CD4-positive, alpha-beta T cell treated with Interleukin-15 for 1 hour (primary cell): ENCODE results near the gene RAB11FIP3.
"Not testable (repeated sequence)": the region's sequence is repeated elsewhere in the genome, so short reads cannot be mapped to it uniquely, and the experiment has no call there.

Experiments
- DNase-seq: peaks from one replicate; pipeline ENCODE4 v3.0.0-alpha.2; 2020

The RAB11FIP3 gene

GRCh38 chr16:468068-468821 is 42.8 kb downstream of the RAB11FIP3 start:
- DNase-seq, result no peak

DNA sequence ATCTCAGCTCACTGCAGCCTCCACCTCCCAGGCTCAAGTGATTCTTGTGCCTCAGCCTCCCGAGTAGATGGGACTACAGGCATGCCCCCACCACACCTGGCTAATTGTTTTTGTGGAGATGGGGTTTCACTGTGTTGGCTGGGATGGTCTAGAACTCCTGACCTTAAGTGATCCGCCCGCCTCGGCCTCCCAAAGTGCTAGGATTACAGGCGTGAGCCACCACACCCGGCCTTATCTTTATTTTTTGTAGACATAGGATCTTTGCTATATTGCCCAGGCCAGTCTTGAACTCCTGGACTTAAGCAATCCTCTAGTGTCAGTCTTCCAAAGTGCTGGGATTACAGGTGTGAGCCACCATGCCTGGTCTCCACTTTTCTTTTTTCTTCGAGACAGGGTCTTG is 44.0 kb downstream of the RAB11FIP3 start:
- DNase-seq, result not testable (repeated sequence)

GRCh38 chr16:470418-470817 is 45.0 kb downstream of the RAB11FIP3 start:
- DNase-seq, result no peak

DNA sequence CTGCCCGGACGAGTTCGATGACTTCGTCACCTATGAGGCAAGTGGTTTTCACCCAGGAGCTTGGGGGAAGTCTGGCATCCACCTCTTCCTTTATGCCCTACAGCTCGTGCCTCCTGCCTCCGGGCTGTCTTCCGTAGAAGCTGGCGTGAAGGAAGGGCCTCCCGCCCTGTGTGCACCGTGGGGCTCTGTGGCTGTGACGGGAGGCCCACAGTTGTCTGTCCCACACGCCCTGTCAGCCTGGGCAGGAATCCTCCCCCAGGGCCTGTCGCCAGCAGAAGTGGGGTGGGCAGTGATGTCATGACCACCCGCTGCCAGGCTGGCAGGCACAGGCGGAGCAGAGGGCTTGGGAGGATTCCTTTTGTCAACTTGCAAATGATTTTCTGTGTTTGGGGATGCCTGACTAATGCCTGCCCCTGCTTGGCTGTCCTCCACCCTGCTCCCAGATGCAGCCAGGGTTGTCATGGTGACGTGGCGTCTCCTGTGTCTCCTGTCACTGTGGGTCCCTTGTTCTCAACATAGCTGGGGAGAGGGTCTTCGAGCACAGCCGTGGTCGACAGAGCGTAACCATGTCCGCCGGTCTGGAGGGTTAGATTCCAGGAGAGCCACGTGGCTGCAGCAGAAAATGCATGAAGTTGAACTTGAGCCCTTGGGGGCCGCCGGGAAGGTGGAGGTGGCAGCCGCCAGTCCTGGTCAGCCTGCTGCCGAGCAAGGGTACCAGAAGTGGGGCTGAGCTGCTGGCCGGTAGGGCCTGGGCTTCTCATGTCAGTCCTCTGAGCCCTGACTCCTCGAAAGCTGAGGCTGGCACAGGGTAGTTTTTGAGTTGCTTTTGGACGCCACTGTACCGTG is 46.1 kb downstream of the RAB11FIP3 start:
- DNase-seq, result no peak

GRCh38 chr16:472199-472504 is 46.7 kb downstream of the RAB11FIP3 start:
- DNase-seq, result no peak

DNA sequence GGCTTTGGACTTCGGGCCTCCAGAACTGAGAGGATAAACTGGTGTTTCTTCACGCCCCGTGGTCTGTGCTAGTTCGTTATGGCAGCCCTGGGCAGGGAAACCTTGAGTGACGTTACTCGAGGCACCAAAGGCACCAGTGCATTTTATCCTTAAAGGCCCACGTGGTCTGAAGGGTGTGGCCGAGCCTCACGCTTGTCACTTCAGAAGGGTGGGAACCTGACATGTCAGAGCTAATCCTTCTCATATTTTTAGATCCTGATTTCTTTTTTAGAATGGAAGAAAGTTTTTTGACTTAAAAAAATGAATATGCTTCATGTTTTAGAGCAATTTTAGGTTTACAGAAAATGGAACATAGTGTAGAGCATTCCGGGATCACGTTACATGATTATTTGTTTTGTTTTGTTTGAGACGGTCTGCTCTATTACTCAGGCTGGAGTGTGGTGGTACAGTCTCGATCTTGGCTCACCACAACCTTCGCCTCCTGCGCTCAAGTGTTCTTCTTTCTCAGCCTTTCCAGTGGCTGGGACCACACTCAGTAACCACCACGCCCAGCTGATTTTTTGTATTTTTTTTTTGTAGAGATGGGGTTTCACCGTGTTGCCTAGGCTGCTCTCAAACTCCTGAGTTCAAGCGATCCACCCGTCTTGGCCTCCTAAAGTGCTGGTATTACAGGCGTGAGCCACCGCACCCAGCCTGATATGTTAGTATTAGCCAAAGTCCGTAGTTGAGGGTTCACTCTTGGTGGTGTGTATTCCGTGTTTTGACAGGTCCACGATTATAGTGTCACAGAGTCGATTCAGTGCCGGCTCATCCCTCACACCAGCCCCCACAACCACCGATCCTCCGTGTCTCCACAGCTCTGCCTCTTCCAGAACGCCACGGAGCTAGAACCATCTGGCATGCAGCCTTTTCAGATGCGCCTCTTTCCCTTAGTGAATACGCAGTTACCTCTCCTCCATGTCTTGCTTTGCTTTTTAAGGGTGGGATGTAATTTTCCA is 47.9 kb downstream of the RAB11FIP3 start:
- DNase-seq, result no peak

GRCh38 chr16:474420-475122 is 49.1 kb downstream of the RAB11FIP3 start:
- no peak for DNase-seq

DNA sequence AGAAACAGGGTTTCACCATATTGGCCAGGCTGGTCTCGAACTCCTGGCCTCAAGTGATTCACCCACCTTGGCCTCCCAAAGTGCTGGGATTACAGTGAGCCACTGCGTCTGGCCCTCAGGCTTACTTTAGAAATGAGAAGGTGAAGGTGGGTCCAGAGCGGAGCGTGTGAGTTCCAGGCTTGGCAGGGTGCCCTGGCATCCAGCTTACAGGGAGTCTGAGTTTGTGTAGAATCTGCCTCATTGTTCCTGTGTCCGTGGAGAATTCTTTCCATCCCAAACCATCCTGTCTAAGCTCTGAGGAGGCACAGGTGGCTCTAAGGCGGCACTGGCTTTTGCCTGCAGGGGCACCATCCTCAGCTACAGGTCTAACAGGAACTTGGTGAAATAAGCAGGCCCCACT is 50.6 kb downstream of the RAB11FIP3 start:
- no peak for DNase-seq

DNA sequence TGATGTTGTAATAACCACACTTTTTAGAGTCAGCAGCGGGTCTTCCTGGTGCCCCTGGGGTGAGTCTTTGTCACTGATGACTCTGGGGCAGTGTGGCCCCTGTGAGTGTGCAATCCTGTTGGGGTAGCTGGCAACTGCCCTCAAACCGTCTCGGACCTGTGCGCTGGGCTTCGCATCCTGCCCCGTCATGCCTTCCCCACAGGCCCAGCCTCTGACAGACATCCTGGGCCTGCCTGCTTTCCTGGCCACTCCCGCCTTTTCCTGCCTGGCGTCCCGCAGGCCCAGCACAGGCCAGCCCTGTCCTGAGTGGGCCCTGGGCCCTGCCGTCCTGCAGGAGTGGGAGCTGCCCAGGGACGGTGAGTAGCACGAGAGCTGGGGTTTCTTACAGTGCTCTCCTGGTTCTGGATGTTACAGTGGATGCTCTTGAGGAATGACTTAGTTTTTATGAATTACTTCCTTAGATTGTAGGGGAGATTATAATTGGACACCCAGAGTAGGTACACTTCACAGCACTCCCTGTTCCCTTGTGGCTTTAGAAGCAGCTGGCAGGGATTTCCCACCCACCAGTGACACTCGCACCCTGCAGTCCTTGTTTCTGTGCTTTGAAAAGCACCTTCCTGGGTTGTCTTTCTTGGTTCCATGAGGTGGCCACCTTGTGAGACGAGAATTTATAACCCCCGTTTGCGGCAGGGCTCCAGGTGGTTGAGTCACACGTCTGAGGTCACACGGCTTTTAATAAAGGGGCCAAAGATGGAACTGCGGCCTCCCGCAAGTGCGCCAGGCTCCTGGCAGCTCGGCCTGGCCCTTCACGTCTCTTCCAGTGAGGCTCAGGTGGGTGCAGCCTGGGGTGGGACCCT is 52.1 kb downstream of the RAB11FIP3 start:
- DNase-seq, result no peak

DNA sequence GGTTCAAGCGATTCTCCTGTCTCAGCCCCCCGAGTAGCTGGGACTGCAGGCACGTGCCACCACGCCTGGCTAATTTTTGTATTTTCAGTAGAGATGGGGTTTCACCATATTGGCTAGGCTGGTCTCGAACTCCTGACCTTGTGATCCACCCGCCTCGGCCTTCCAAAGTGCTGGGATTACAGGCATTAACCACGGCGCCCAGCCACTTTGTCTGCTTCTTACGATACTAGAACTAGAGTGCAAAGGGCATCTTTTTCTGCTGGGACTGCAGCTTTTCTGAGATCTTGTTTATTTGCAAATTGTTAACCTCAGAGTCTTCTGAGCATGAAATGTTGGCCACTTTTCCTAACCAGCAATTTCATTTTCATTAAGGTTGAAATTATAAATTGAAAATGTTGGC is 52.8 kb downstream of the RAB11FIP3 start:
- not testable (repeated sequence) for DNase-seq

GRCh38 chr16:482468-483185 is 57.2 kb downstream of the RAB11FIP3 start:
- no peak for DNase-seq

DNA sequence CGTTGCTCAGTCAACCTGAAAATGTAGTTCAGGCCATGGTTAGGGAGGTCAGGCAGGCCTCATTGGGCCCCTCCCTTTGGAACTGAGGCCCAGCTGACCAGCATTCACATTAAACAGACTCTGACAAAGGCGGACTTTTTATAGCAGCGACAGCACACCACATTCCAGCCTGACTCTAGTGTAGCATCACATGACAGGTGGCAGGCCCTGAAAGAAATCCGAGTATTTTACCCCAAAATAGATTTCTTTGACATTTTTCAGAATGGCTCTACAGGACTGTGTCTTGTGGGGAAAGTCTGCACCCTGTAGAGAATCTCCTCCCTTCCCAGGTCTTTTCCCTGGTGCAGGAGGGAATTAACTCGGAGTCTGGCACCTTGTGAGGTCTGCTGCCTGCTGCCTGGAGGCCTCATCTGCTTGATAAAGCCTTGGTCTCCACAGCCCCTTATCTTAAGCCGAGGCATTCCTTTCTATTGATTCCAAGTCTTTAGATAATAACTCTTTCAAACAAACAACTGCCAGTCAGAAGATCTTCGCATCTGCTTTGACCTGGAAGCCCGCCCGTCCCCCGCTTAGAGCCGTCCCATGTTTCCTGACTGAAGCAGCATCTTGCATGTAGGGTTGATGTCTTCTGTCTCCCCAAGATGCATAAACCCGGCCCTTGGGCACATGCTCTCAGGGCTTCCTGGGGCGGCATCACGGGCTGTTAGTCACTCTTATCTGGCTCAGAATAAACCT is 58.1 kb downstream of the RAB11FIP3 start:
- DNase-seq, result no peak

DNA sequence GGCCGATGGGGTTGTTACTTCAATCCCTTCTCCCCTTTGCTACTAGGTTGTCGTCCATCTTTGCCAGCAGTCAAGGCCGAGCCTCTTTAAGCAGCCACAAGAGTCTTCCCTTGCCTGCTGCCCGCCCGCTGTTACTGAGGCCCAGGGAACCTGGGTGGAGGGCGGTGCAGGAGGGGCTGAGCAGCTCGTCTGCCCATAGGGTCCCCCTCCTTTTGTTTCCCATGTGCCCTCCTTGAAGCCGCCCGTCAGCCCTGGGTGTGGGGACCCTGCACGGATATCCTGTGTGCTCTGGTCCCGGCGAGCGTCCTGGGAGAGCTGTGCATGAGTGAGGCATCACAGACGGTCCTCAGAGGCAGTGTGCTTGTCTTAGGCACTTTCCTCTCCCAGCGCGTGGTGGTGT is 64.2 kb downstream of the RAB11FIP3 start:
- no peak for DNase-seq

DNA sequence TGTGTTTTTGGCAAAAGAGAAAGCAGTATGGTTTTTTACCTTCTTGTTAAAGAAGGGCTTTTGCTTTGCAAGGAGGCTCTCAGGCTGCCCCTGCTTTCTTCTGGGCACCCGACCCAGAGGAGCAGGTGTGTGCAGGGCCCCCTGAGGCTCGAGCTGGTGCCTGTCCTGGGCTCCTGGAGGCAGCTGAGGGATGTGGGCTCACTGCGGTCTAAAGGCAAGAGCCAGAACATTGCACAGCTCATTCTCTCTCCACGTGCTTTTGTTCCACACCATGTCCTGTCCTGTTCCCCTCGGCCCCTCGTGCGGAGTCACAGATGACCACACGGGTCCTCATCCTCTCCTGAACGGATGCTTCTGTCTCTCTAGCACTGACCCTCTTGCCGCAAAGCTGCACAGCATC is 65.3 kb downstream of the RAB11FIP3 start:
- no peak for DNase-seq

DNA sequence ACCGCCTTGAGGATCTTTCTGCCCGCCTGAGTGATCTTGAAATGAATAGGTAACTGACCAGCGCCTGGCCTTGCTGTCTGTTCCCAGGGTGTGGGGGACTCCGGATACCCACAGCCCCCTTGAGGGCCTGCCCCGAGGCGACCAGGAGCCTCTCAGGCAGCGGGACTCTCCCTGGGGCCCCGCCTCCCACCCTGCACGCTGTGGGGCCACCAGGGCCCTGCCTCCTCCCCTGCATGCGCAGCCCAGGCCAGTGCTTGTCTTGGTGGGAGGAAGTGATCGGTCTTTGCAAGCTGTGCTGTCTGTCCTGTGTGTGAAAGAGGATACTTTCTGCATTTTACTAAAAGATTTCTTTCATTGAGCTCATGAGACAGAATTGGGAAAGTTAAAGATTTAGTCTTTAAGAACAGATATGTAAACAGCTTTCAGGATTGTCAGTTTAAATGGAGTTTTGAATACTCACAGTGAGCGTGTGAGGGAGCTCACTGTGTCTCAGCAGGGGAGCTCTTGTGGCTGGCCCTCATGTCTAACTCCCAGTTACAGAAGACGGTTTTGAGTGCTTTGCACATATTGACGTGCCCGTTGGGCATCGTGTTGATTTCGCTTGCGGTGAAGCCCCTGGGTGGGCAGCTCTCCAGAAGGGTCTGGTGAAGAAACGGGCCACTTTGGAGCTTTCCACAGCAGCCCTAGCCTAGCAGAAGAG is 65.9 kb downstream of the RAB11FIP3 start:
- no peak for DNase-seq

- DNase-seq, result no peak
Measured at GRCh38 chr16:492211-492875, 66.9 kb downstream of the RAB11FIP3 start.

DNA sequence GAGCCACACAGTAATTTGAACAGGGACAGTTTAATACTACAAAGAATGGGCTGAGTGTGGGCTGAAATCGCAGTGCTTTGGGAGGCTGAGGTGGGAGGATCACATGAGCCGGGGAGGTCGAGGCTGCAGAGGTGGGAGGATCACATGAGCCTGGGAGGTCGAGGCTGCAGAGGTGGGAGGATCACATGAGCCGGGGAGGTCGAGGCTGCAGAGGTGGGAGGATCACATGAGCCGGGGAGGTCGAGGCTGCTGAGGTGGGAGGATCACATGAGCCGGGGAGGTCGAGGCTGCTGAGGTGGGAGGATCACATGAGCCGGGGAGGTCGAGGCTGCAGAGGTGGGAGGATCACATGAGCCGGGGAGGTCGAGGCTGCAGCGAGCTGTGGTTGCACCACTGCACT is 69.2 kb downstream of the RAB11FIP3 start:
- not testable (repeated sequence) for DNase-seq

DNA sequence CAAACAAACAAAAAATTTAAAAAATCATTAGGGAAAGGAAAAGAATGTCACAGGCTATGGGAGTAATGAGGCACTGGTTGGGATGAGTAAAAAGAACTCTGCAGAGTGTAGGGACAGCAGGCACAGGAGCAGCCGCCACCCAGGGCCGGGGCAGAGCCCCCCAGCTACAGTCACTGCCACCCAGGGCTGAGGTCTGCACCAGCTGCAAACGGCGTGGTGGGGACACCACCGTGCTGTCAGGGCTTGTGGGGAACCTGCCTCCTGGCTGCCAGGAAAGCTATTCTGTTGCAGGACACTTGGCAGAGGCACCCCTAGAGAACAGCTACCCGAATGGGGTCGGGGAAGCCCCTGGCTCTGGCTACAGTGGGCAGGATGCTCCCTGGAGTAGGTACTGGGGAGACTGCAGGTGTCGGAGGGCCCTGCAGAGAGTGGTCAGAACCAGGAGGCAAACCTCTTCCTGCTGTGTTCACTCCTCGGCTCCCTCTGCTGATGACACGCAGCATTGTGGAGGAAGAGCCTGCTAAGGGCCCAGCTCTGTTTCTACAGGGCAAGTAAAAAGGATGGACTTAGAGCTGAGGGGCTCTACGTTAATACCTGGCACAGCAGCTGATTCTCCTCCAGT is 69.8 kb downstream of the RAB11FIP3 start:
- no peak for DNase-seq
